Epithelial cell of proximal tubule (primary cell): Measurements from ENCODE around the gene ARHGAP4. TPM values are rescaled to one million over a fixed set of nuclear protein-coding genes. Genes with fewer than 3 reads are reported as not detected.

ENCODE experiments used
- DNase-seq: peaks from one replicate; pipeline ENCODE4 v3.0.0-alpha.2; 2011; ENCODE audit warnings: low read depth
- H3K4me3 ChIP-seq: 2 replicates; pipeline ENCODE4 v1.5.1; 2011; ENCODE audit warnings: low read depth, mild to moderate bottlenecking, low read length
- CTCF ChIP-seq: conservative IDR thresholded peaks from 2 replicates; pipeline ENCODE4 v1.5.1; 2012; ENCODE audit warnings: low read depth, mild to moderate bottlenecking, low read length
- total RNA-seq: library from RNA; depleted of rRNA; stranded (reverse); fragments of >200 nt; gene quantifications from 2 replicates; pipeline ENCODE4 v1.2.3, GENCODE V29; 2015

Gene ARHGAP4
- total RNA-seq, 1 donor from 2014 or later = 20.2 TPM

DNA sequence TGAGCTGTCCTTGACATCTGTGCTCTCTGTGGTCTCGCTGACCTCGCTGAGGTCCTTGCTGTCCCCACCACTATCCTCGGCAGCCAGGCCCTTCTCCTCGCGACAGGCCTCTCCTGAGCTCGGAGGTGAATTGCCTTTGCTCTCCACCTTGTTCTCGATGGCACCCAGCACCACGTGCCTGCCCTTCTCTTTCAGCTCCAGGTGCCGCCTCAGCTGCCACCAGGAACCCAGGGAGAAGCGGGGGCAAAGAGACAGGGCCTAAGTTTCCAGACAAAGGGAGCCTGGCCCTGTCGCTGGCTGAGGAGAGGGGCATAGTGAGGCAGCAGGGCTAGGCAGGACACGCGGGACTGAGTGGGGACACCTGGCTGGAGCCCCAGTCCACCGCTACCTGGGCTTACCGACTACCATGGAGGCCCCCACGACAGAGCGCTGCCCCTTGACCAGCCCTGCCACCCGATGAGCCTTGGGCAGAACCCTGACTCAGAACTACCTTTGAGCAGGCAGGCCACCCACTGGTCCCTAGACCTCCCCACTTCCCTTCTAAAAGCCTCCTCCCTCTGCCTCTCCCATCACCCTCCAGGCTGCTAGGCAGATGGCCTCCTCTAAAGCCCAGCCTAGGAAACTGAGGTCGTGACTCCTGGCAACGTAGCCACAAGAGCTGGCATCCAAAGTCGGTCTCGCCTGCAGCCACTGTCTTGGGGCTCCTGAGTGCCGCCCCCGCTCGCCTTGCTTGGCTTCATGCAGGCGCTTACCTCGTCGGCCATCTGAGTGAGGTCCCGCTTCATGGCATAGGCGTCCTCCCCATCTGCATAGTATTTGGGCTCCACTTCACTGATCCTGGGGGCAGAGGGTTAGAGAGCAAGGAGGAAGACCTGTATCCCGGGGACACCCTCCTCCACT, 4.2 kb upstream of the ARHGAP4 start:
- no peak for TF ChIP-seq CTCF
- no peak overlapping the region for H3K4me3 ChIP-seq
- no peak for DNase-seq

- no peak for TF ChIP-seq CTCF
- no peak for DNase-seq
- H3K4me3 ChIP-seq = no peak overlapping the region
These were observed 3.5 kb upstream of the ARHGAP4 start for GRCh38 chrX:153929576-153929975.

DNA sequence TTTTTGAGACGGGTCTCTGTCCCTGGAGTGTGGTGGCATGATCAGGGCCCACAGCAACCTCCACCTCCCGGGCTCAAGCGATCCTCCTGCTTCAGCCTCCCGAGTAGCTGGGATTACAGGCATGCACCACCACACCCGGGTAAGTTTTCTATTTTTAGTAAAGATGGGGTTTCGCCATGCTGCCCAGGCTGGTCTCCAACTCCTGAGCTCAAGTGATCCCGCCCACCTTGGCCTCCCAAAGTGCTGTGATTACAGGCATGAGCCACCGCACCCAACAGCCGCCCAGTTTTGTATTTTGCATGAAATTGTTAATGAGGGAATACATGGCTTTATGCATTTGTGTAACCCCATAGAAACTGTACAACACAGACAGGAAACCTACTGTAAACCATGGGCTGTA, 2.8 kb upstream of the ARHGAP4 start:
- no peak for DNase-seq
- peak overlapping the region; percentile 47 for H3K4me3 ChIP-seq
- TF ChIP-seq CTCF = no peak

DNA sequence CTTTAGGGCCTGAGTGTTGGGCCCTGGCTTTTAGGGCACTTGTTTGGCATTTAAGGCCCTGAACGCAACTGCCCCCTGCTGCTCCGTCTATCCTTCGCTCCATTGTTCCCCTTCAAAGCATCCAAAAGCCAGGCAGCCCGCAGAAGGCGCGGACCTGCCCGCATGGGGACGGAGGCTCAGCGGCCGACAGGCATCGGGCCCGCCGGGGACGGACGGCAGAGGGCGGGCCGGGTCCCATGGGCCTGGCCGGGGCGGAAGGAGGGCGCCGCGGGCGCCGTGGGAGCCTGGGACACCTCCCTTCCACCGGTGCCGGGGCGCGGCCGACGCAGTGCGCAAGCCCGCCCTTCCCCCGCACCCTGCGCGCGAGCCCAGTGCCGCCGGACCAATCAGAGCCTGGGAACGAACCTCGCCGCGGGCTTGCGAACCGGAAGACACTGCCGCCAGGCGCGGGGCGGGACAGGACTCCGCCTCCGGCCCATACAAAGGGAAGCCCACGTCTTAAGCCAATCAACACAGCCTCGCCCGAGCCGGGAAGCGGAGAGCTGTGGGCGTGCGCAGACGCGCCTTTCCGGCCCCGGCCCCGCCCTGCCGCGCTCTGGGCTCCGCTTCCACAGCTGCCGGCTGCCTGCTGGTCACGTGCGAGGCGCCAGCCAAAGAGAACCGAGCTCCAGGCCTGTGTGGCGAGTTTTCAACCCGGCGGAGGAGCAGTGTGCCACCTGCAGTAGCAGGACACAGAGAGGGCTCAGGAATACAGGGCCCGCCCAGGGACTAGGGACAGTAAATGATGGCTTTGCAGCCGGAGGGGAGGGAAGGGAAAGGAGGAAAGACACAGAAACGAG, 2.1 kb upstream of the ARHGAP4 start:
- DNase-seq = peak; percentile 62
- peak; percentile 21 for TF ChIP-seq CTCF
- peak overlapping the region; percentile 69 for H3K4me3 ChIP-seq

GRCh38 chrX:153927672-153927921, 1.5 kb upstream of the ARHGAP4 start:
- peak overlapping the region; percentile 69 for H3K4me3 ChIP-seq
- TF ChIP-seq CTCF = no peak
- DNase-seq = no peak

DNA sequence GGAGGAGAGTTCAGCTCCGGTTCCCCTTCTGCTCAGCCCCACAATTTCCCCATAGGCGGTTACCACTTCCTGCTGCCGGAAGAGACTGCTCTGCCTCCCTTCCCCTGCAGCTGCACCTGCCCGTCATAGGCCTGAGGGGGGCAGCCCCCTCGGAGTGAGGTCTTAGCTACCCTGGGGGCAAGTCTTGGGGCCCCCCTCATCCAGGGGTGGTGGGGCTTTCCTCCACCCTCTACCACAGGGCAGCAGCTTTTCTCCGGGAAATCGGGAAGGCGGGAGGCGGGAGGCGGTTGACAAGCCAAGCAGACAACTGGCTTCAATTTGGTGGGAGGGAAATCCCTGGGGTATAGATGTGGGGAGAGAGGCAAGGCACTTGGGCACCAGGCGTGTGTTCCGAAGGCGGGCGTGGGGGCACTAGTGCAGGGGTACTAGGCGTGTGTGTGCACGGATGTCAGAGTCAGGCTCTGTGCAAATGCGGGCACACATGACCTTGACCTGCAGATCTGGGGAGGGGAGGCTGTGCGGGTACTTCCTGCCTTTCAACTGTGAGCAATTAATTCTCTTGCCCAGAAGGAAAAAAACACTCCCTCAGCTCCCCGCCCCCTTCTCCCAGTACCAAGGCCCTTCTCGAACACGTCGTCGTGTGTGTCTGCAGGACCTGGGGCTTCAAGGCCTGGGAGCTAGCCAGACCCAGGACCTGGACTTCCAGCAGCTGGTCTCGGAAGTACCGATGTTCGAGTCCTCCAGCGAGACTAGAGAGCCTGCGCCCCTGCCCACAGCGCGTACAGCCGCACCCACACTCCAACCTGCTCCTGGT, 1.0 kb upstream of the ARHGAP4 start:
- no peak for DNase-seq
- no peak for TF ChIP-seq CTCF
- peak overlapping the region; percentile 69 for H3K4me3 ChIP-seq
